Osteoblast (primary cell): ENCODE data around the gene TERT. TPM values are rescaled to one million over a fixed set of nuclear protein-coding genes. Genes with fewer than 3 reads are reported as not detected.

Source experiments
- DNase-seq: peaks from one replicate; pipeline ENCODE4 v3.0.0; 2011; ENCODE audit warnings: low spot score, mixed read lengths; ENCODE audit not compliant: insufficient read length; ENCODE audit errors: missing footprints
- H2AFZ ChIP-seq: 2 replicates; pipeline ENCODE4 v1.6.0; 2011; ENCODE audit warnings: mild to moderate bottlenecking, low read length
- H3K27ac ChIP-seq: 2 replicates; pipeline ENCODE4 v1.5.1; 2011; ENCODE audit warnings: mild to moderate bottlenecking, low read depth, low read length, moderate library complexity
- H3K27me3 ChIP-seq: 2 replicates; pipeline ENCODE4 v1.6.0; 2012; ENCODE audit warnings: mild to moderate bottlenecking, control low read depth, inconsistent platforms, low read length, moderate library complexity; ENCODE audit not compliant: insufficient read depth
- H3K36me3 ChIP-seq: 2 replicates; pipeline ENCODE4 v1.5.1; 2011; ENCODE audit warnings: mild to moderate bottlenecking, low read length, control low read depth, moderate library complexity; ENCODE audit not compliant: insufficient read depth
- H3K4me1 ChIP-seq: 2 replicates; pipeline ENCODE4 v1.5.1; 2011; ENCODE audit warnings: mild to moderate bottlenecking, low read length, control low read depth, moderate library complexity; ENCODE audit not compliant: insufficient read depth
- H3K4me2 ChIP-seq: 2 replicates; pipeline ENCODE4 v1.6.0; 2011; ENCODE audit warnings: mild to moderate bottlenecking, low read length; ENCODE audit not compliant: insufficient read depth
- H3K4me3 ChIP-seq: fragments of 200-600 bp; sonication (generic); 3 replicates; pipeline ENCODE4 v1.5.1; 2012; ENCODE audit warnings: mild to moderate bottlenecking, low read length, inconsistent platforms; ENCODE audit not compliant: insufficient read depth
- H3K79me2 ChIP-seq: 2 replicates; pipeline ENCODE4 v1.6.0; 2012; ENCODE audit warnings: mild to moderate bottlenecking, low read length, control low read depth, inconsistent platforms; ENCODE audit not compliant: insufficient read depth
- H3K9me3 ChIP-seq: 2 replicates; pipeline ENCODE4 v1.5.1; 2011; ENCODE audit warnings: low read depth, low read length, control low read depth
- H4K20me1 ChIP-seq: 2 replicates; pipeline ENCODE4 v1.6.0; 2012; ENCODE audit warnings: mild to moderate bottlenecking, low read length, control low read depth; ENCODE audit not compliant: insufficient read depth
- total RNA-seq: library from RNA; depleted of rRNA; stranded (reverse); fragments of >200 nt; gene quantifications from 2 replicates; pipeline ENCODE4 v1.2.3, GENCODE V29; 2012
- TF ChIP-seq, protein P1 (sequence below): IDR thresholded peaks from 2 replicates; pipeline ENCODE4 v1.5.1; 2011; ENCODE audit warnings: mild to moderate bottlenecking, low read depth, low read length, moderate library complexity; ENCODE audit errors: extremely low read depth

Gene TERT
- total RNA-seq, 1 donor, result not detected

DNA sequence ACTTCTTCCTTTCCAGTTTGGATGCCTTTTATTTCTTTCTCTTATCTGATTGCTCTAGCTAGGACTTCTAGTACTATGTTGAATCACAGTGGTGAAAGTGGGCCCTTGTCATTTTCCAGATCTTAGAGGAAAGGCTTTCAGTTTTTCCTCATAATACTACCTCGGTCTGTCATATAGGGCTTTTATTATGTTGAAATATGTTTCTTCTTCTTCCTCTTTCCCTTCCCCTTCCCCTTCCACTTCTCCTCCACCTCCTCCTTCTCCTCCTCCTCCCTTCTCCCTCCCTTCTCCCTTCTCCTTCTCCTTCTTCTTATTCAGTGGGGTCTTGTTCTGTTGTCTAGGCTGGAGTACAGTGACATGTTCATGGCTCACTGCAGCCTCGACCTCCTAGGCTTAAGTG lies 9.2 kb upstream of the TERT start:
- peaks cover 7% of the 10 kb centered on the region for H3K27me3 ChIP-seq
- no peaks in the 10 kb centered on the region for H3K36me3 ChIP-seq
- no peaks in the 10 kb centered on the region for H3K79me2 ChIP-seq
- H3K9me3 ChIP-seq, result no peaks in the 10 kb centered on the region
- H4K20me1 ChIP-seq, result no peaks in the 10 kb centered on the region
- no peak overlapping the region for H2AFZ ChIP-seq
- no peak overlapping the region for H3K4me3 ChIP-seq
- H3K27ac ChIP-seq, result no peak overlapping the region
- DNase-seq, result no peak
- H3K4me2 ChIP-seq, result no peak overlapping the region
- TF ChIP-seq, protein P1, sequence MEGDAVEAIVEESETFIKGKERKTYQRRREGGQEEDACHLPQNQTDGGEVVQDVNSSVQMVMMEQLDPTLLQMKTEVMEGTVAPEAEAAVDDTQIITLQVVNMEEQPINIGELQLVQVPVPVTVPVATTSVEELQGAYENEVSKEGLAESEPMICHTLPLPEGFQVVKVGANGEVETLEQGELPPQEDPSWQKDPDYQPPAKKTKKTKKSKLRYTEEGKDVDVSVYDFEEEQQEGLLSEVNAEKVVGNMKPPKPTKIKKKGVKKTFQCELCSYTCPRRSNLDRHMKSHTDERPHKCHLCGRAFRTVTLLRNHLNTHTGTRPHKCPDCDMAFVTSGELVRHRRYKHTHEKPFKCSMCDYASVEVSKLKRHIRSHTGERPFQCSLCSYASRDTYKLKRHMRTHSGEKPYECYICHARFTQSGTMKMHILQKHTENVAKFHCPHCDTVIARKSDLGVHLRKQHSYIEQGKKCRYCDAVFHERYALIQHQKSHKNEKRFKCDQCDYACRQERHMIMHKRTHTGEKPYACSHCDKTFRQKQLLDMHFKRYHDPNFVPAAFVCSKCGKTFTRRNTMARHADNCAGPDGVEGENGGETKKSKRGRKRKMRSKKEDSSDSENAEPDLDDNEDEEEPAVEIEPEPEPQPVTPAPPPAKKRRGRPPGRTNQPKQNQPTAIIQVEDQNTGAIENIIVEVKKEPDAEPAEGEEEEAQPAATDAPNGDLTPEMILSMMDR, result no peak
- no peaks in the 10 kb centered on the region for H3K4me1 ChIP-seq

DNA sequence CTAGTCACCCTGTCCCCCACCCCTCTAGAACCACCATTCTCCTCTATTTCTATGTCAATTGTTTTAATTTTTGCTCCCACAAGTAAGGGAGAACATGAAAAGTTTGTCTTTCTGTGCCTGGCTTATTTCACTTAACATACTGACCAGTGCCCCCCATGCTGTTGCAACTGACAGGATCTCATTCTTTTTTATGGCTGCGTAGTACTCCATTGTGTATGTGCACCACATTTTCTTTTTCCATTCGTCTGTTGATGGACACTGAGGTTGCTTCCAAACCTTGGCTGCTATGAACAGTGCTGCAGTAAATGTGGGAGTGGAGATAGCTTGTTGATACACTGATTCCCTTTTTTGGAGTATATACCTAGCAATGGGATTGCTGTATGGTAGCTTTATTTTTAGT lies 7.4 kb upstream of the TERT start:
- Histone ChIP-seq H3K4me1 (no peaks in the 10 kb centered on the region), H3K79me2 (no peaks in the 10 kb centered on the region), H3K4me3 (no peak overlapping the region), H3K9me3 (no peaks in the 10 kb centered on the region), H3K4me2 (no peak overlapping the region), H4K20me1 (no peaks in the 10 kb centered on the region), H3K27ac (no peak overlapping the region), H3K36me3 (no peaks in the 10 kb centered on the region), H2AFZ (no peak overlapping the region), H3K27me3 (peaks cover 8% of the 10 kb centered on the region)
- no peak for DNase-seq
- TF ChIP-seq, protein P1, result no peak

DNA sequence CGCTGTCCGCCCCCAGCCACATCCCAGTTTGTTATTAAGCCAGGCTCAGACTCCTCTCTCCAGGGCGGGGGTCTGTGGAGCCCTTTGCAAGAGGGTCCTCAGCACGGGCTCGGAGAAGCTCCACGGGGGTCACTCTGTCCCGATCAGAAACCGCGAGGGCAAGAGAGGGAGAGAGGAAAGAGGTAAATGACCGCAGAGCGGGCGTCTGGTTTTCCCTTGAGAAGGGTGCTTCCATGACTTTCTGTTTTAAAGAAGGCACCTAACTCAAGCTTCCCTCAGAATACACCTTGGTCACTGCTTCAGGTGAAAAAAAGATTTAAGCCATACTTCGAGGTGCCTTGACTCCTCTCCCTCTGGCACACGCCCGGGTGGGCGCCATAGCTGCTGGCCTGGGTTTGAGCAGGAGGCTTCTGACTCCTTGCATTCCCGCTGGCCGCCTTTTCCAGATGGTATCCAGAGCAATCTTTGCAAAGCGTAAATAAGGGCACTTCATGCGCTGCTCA lies 5.8 kb upstream of the TERT start:
- peak; percentile 11 for DNase-seq
- no peak overlapping the region for H3K4me3 ChIP-seq
- no peak overlapping the region for H2AFZ ChIP-seq
- H4K20me1 ChIP-seq, result no peaks in the 10 kb centered on the region
- no peaks in the 10 kb centered on the region for H3K9me3 ChIP-seq
- TF ChIP-seq, protein P1, result no peak
- no peak overlapping the region for H3K4me2 ChIP-seq
- no peak overlapping the region for H3K27ac ChIP-seq
- no peaks in the 10 kb centered on the region for H3K4me1 ChIP-seq
- no peaks in the 10 kb centered on the region for H3K79me2 ChIP-seq
- peaks cover 20% of the 10 kb centered on the region for H3K27me3 ChIP-seq
- H3K36me3 ChIP-seq, result no peaks in the 10 kb centered on the region

DNA sequence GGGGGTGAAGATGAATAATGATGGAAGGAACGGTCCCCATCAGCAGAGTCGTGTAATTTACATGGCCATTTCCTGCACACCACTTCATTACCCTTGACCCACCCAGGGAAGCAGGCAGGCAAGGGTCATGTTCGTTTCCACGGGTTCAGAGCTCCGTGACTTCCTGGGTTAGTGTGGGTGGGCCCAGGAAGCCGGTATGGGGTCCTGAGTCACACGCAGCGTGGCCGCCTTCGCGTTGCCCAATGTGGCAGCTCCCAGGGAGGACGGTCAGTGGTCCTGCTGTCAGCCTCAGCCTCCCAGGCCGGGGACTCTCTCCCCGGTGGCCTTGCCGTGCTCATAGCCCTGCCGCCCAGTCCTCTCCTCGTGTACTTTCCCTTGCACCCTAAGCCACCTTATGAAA lies 5.1 kb upstream of the TERT start:
- TF ChIP-seq, protein P1, result no peak
- Histone ChIP-seq H3K4me1 (no peaks in the 10 kb centered on the region), H3K36me3 (no peaks in the 10 kb centered on the region), H3K4me2 (no peak overlapping the region), H3K27ac (no peak overlapping the region), H4K20me1 (no peaks in the 10 kb centered on the region), H2AFZ (no peak overlapping the region), H3K79me2 (no peaks in the 10 kb centered on the region), H3K27me3 (peaks cover 25% of the 10 kb centered on the region), H3K9me3 (no peaks in the 10 kb centered on the region), H3K4me3 (no peak overlapping the region)
- DNase-seq, result no peak
